Neuron (in vitro differentiated cells): ENCODE measurements around the gene PET117.
"Not testable (repeated sequence)": the region's sequence is repeated elsewhere in the genome, so short reads cannot be mapped to it uniquely, and the experiment has no call there.

ENCODE experiments used
- H2AFZ ChIP-seq: one replicate; pipeline ENCODE4 v1.6.1; 2013; ENCODE audit warnings: low read depth, mild to moderate bottlenecking, inconsistent platforms, low read length, moderate library complexity
- H3K27me3 ChIP-seq: one replicate; pipeline ENCODE4 v1.6.1; 2013; ENCODE audit warnings: low read length; ENCODE audit not compliant: insufficient read depth
- H3K36me3 ChIP-seq: one replicate; pipeline ENCODE4 v1.6.1; 2013; ENCODE audit warnings: low read length; ENCODE audit not compliant: insufficient read depth
- H3K4me1 ChIP-seq: one replicate; pipeline ENCODE4 v1.6.1; 2013; ENCODE audit warnings: low read length; ENCODE audit not compliant: insufficient read depth
- H3K4me3 ChIP-seq: 2 replicates; pipeline ENCODE4 v1.5.1; 2013; ENCODE audit warnings: mild to moderate bottlenecking, low read length, moderate library complexity
- H3K9me3 ChIP-seq: one replicate; pipeline ENCODE4 v1.6.1; 2013; ENCODE audit warnings: low read length

The PET117 gene

GRCh38 chr20:18128574-18128973, 9.1 kb upstream of the PET117 start:
- not testable (repeated sequence) for H3K36me3 ChIP-seq, H3K4me3 ChIP-seq, H3K4me1 ChIP-seq, H3K27me3 ChIP-seq, H2AFZ ChIP-seq, H3K9me3 ChIP-seq

GRCh38 chr20:18132663-18133062, 5.0 kb upstream of the PET117 start:
- H2AFZ ChIP-seq = no peak overlapping the region
- no peaks in the 10 kb centered on the region for H3K36me3 ChIP-seq
- peaks cover 17% of the 10 kb centered on the region for H3K27me3 ChIP-seq
- no peaks in the 10 kb centered on the region for H3K4me1 ChIP-seq
- H3K9me3 ChIP-seq = no peaks in the 10 kb centered on the region
- no peak overlapping the region for H3K4me3 ChIP-seq

GRCh38 chr20:18133962-18134361, 3.7 kb upstream of the PET117 start:
- no peak overlapping the region for H2AFZ ChIP-seq
- H3K9me3 ChIP-seq = no peaks in the 10 kb centered on the region
- H3K4me1 ChIP-seq = peaks cover 4% of the 10 kb centered on the region
- H3K36me3 ChIP-seq = no peaks in the 10 kb centered on the region
- H3K27me3 ChIP-seq = peaks cover 17% of the 10 kb centered on the region
- H3K4me3 ChIP-seq = no peak overlapping the region

GRCh38 chr20:18138266-18138582, 561 bp downstream of the PET117 start:
- peaks cover 14% of the 10 kb centered on the region for H3K36me3 ChIP-seq
- peak overlapping the region; percentile 65 for H3K4me3 ChIP-seq
- H2AFZ ChIP-seq = peak overlapping the region; percentile 95
- no peaks in the 10 kb centered on the region for H3K9me3 ChIP-seq
- peaks cover 13% of the 10 kb centered on the region for H3K27me3 ChIP-seq
- peaks cover 11% of the 10 kb centered on the region for H3K4me1 ChIP-seq

- H2AFZ ChIP-seq = peak overlapping the region; percentile 95
- peaks cover 11% of the 10 kb centered on the region for H3K4me1 ChIP-seq
- peaks cover 15% of the 10 kb centered on the region for H3K36me3 ChIP-seq
- peaks cover 6% of the 10 kb centered on the region for H3K27me3 ChIP-seq
- H3K4me3 ChIP-seq = peak overlapping the region; percentile 65
- no peaks in the 10 kb centered on the region for H3K9me3 ChIP-seq
Observed at GRCh38 chr20:18138639-18139583, 1.2 kb downstream of the PET117 start.

GRCh38 chr20:18139832-18140231, 2.2 kb downstream of the PET117 start:
- Histone ChIP-seq H3K4me1 (peaks cover 11% of the 10 kb centered on the region), H3K27me3 (no peaks in the 10 kb centered on the region), H3K36me3 (peaks cover 19% of the 10 kb centered on the region), H3K9me3 (no peaks in the 10 kb centered on the region), H2AFZ (no peak overlapping the region), H3K4me3 (no peak overlapping the region)

- Histone ChIP-seq H3K4me1 (peaks cover under 1% of the 10 kb centered on the region), H3K36me3 (peaks cover 26% of the 10 kb centered on the region), H3K9me3 (no peaks in the 10 kb centered on the region), H3K27me3 (no peaks in the 10 kb centered on the region), H3K4me3 (no peak overlapping the region), H2AFZ (no peak overlapping the region)
Observed at GRCh38 chr20:18144541-18145099, 7.0 kb downstream of the PET117 start.

- Histone ChIP-seq H3K4me1 (no peaks in the 10 kb centered on the region), H3K36me3 (peaks cover 24% of the 10 kb centered on the region), H2AFZ (no peak overlapping the region), H3K4me3 (no peak overlapping the region), H3K27me3 (no peaks in the 10 kb centered on the region), H3K9me3 (no peaks in the 10 kb centered on the region)
Observed at GRCh38 chr20:18154342-18154741, 16.7 kb downstream of the PET117 start.

GRCh38 chr20:18156045-18156444, 18.4 kb downstream of the PET117 start:
- H3K4me1 ChIP-seq = no peaks in the 10 kb centered on the region
- H3K36me3 ChIP-seq = peaks cover 13% of the 10 kb centered on the region
- H3K27me3 ChIP-seq = no peaks in the 10 kb centered on the region
- no peaks in the 10 kb centered on the region for H3K9me3 ChIP-seq
- no peak overlapping the region for H3K4me3 ChIP-seq
- no peak overlapping the region for H2AFZ ChIP-seq

- Histone ChIP-seq H3K27me3 (no peaks in the 10 kb centered on the region), H3K9me3 (no peaks in the 10 kb centered on the region), H3K4me3 (no peak overlapping the region), H3K4me1 (no peaks in the 10 kb centered on the region), H2AFZ (no peak overlapping the region), H3K36me3 (peaks cover 46% of the 10 kb centered on the region)
Observed at GRCh38 chr20:18164356-18164755, 26.7 kb downstream of the PET117 start.

GRCh38 chr20:18165553-18165952, 27.9 kb downstream of the PET117 start:
- Histone ChIP-seq H3K27me3 (no peaks in the 10 kb centered on the region), H3K4me3 (no peak overlapping the region), H3K4me1 (no peaks in the 10 kb centered on the region), H2AFZ (no peak overlapping the region), H3K9me3 (peaks cover 4% of the 10 kb centered on the region), H3K36me3 (peaks cover 53% of the 10 kb centered on the region)

- H3K36me3 ChIP-seq = peaks cover 53% of the 10 kb centered on the region
- H3K4me1 ChIP-seq = no peaks in the 10 kb centered on the region
- peaks cover 4% of the 10 kb centered on the region for H3K9me3 ChIP-seq
Observed at GRCh38 chr20:18166241-18166881, 28.7 kb downstream of the PET117 start.

GRCh38 chr20:18166950-18167349, 29.3 kb downstream of the PET117 start:
- Histone ChIP-seq H3K36me3 (peaks cover 48% of the 10 kb centered on the region), H2AFZ (no peak overlapping the region), H3K27me3 (no peaks in the 10 kb centered on the region), H3K4me3 (no peak overlapping the region), H3K4me1 (no peaks in the 10 kb centered on the region), H3K9me3 (peaks cover 4% of the 10 kb centered on the region)

More at GRCh38 chr20:18166241-18166881, 28.7 kb downstream of the PET117 start:
- Histone ChIP-seq H2AFZ (no peak overlapping the region), H3K27me3 (no peaks in the 10 kb centered on the region), H3K4me3 (no peak overlapping the region)
